ENCODE data around the gene DNASE2.

DNASE2 gene

DNA sequence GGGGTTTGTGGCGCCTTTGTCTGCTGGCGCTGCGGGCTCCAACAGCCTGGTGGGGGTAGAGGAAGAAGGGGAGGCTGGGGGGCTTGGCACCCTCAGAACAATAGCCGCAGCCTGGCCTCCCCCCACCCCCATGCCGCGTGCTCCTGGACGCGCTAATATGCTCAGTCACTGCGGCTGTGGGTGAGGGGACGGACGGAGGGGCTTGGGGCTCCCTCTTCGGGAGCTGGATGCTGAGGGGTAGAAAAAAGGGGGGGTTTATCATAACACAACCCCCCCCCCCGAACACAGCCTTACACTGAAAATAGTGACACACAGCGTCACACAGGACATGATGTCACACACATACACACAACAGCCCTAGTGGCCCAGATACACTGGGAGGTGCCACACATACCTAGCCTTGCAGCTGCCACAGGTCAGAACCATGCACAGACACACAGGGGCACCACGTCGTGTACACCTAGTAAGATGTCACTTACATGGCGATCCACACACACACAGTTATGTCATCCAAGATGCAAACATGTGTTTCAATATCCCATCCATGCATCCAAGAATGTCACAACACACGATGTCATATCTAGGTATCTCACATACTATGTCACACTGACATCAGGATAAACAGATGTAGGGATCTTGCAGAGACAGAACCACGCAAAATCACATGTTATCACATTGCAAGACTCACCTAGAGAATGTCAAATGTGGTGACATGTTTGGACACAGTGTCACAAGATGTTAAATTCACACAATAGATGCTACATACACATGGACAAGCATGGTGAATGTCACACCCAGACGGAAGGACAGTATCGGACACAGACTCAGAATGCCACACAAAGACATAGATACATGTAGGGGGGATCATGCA lies 42.1 kb downstream of the DNASE2 start:
- Histone ChIP-seq H3K36me3 (replicated peaks) (no peaks in the 10 kb centered on the region), H3K4me3 (ENCODE audit: low read depth, low read length) (no peak overlapping the region), H3K27me3 (replicated peaks) (peaks cover 55% of the 10 kb centered on the region), H3K27ac (no peak overlapping the region)
- TF ChIP-seq, protein P1, sequence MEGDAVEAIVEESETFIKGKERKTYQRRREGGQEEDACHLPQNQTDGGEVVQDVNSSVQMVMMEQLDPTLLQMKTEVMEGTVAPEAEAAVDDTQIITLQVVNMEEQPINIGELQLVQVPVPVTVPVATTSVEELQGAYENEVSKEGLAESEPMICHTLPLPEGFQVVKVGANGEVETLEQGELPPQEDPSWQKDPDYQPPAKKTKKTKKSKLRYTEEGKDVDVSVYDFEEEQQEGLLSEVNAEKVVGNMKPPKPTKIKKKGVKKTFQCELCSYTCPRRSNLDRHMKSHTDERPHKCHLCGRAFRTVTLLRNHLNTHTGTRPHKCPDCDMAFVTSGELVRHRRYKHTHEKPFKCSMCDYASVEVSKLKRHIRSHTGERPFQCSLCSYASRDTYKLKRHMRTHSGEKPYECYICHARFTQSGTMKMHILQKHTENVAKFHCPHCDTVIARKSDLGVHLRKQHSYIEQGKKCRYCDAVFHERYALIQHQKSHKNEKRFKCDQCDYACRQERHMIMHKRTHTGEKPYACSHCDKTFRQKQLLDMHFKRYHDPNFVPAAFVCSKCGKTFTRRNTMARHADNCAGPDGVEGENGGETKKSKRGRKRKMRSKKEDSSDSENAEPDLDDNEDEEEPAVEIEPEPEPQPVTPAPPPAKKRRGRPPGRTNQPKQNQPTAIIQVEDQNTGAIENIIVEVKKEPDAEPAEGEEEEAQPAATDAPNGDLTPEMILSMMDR (IDR thresholded peaks at IDR 0.05; ENCODE audit: low read depth, low read length, missing control alignments): no peak
- DNase-seq: no peak
- in situ Hi-C loops (cut with HindIII; ENCODE audit: low pct_ligation_motif_present, low sequenced_read_pairs): no loop called here

DNA sequence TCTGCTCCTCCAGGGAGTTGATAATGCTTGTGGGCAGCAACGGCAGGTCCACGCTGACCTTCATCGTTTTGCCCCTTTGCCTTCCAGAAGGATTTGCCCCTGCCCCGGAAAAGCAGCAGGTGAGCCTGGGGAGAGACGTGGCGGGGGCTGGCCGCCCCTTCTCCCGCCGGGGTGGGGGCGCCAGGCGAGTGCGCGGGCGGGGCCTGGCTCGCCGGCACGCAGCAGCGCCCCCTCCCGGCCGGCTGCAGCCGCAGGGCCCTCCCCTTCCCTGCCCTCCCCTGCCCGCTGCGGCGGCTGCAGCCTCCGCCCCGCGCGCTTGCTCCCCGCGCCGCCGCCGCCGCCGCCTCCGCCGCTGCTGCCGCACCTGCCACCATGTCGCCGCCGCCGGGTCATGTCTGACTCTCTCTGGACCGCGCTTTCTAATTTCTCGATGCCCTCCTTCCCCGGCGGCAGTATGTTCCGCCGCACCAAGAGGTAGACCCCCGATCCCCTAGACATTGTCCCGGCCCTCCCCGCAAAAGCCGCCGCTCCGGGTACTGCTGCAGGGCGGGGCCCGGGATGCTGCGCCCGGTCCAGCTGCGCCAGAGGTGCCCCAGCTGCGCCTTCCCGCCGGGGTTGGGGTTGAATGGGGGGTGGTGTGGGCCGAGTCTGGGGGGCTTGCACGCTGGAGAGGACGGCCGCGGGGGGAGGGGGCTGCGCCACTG lies 42.9 kb downstream of the DNASE2 start, which contains the start of gene MAST1:
Gene MAST1, plus strand, starts transcription at position 334 of the 704 bp plus-strand sequence. Its CDS starts 58 bp downstream, at position 392.
- no peak for DNase-seq
- Histone ChIP-seq H3K36me3 (replicated peaks) (no peaks in the 10 kb centered on the region), H3K27me3 (replicated peaks) (peaks cover 59% of the 10 kb centered on the region), H3K27ac (no peak within 1 kb of the TSS), H3K4me3 (ENCODE audit: low read depth, low read length) (peak within 1 kb of the TSS; percentile 15)
- TF ChIP-seq, protein P1 (IDR thresholded peaks at IDR 0.05; ENCODE audit: low read depth, low read length, missing control alignments): peak; percentile 32
- in situ Hi-C loops (cut with HindIII; ENCODE audit: low pct_ligation_motif_present, low sequenced_read_pairs): no loop called here

DNA sequence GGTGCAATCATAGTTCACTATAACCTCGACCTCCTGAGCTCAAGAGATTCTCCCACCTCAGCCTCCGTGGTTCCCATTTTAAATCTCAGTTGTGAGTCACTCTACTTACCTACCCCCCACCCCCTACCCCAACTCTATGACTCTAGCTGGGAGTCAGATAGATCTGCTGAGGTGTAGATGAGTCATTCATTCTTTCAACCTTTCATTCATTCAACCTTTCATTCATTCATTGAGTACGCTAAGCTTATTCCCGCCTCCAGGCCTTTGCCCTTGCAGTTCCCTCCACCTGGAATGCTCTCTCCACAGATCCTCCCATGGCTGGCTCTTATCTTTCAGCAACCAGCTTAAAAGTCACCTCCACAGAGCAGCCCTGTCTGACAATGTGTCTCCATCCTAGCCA lies 44.0 kb downstream of the DNASE2 start:
- in situ Hi-C loops (cut with HindIII; ENCODE audit: low pct_ligation_motif_present, low sequenced_read_pairs): no loop called here

DNA sequence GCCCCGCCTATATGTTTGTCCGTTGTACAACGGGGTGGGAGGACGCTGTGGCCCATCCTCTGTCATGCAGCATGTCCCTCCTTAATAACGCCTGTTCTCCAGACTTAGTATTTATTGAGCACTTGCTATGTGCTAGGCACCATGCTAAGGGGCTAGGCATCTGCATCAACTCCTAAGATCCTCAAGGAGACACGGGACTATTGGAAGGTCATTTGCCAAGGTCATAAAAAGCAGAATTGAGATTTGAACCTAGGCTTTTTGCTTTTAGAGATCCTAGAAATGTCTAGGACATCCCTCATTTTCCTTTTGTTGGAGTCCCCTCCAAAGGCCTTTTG lies 44.8 kb downstream of the DNASE2 start:
- TF ChIP-seq, protein P1 (IDR thresholded peaks at IDR 0.05; ENCODE audit: low read depth, low read length, missing control alignments): no peak
- no peak overlapping the region for H3K4me3 ChIP-seq (ENCODE audit: low read depth, low read length)
- in situ Hi-C loops (cut with HindIII; ENCODE audit: low pct_ligation_motif_present, low sequenced_read_pairs): no loop called here

More for the DNA sequence above, 44.0 kb downstream of the DNASE2 start:
- no peak for DNase-seq
- H3K27me3 ChIP-seq (replicated peaks): peaks cover 63% of the 10 kb centered on the region
- TF ChIP-seq, protein P1 (IDR thresholded peaks at IDR 0.05; ENCODE audit: low read depth, low read length, missing control alignments): no peak
- no peak overlapping the region for H3K4me3 ChIP-seq (ENCODE audit: low read depth, low read length)
- no peak overlapping the region for H3K27ac ChIP-seq
- no peaks in the 10 kb centered on the region for H3K36me3 ChIP-seq (replicated peaks)

DNA sequence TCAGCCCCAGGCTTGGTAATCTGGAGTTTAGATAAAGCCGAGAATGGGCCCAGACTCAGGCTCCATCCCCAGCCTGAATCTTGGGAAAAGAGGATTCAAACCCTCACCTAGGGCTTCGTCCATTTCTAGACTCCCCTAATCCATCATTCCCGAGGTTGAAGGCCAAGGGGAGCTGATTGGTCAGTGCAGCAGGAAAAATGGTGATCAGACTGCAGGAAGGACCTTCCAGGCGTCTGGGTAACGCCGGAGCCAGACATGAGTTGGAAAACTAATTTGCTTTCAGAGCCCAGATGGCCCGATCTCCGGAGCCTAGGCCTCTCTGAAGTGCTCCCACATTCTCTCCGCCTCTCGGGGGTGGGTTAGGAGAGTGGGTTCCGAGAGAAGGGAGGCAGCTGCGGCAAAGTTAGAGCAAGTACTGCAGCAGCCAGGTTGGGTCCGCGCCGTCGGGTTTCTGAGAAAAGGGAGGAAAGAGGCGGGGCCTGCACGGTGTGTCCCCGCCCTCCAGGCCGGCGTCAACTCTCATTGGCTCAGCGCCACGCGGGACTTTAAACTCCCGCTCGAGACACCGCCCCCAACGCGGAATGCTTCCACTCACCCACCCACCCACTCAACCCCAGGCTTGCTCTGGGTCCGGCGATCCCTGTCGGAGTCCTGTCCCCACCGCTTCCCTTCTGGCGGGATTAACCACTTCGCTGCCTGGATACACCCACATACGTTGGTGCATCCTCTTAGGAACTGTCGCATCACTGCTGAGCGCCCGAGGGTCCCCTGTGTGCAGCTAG lies 46.1 kb downstream of the DNASE2 start:
- DNase-seq: no peak
- H3K27me3 ChIP-seq (replicated peaks): peaks cover 56% of the 10 kb centered on the region
- TF ChIP-seq, protein P1 (IDR thresholded peaks at IDR 0.05; ENCODE audit: low read depth, low read length, missing control alignments): no peak
- in situ Hi-C loops (cut with HindIII; ENCODE audit: low pct_ligation_motif_present, low sequenced_read_pairs): no loop called here
- H3K36me3 ChIP-seq (replicated peaks): no peaks in the 10 kb centered on the region
- H3K4me3 ChIP-seq (ENCODE audit: low read depth, low read length): no peak overlapping the region
- no peak overlapping the region for H3K27ac ChIP-seq

More for the DNA sequence above, 44.8 kb downstream of the DNASE2 start:
- peaks cover 61% of the 10 kb centered on the region for H3K27me3 ChIP-seq (replicated peaks)
- no peak overlapping the region for H3K27ac ChIP-seq
- DNase-seq: no peak
- no peaks in the 10 kb centered on the region for H3K36me3 ChIP-seq (replicated peaks)
